HepG2 (cell line): ENCODE results near the gene TAF13. TPM values are rescaled to one million over a fixed set of nuclear protein-coding genes. Genes with fewer than 3 reads are reported as not detected.

Experiments
- BRD4 ChIP-seq: sonication (generic); formaldehyde crosslinking; IDR thresholded peaks from 2 replicates; pipeline ENCODE4 v1.4.0; 2020; ENCODE audit warnings: missing genetic modification reagents
- DRAP1 ChIP-seq: IDR thresholded peaks from 2 replicates; pipeline ENCODE4 v1.6.1; 2016; ENCODE audit warnings: missing genetic modification reagents, missing compliant biosample characterization
- FOXA3 ChIP-seq: IDR thresholded peaks from 2 replicates; pipeline ENCODE4 v1.6.1; 2016; ENCODE audit warnings: missing genetic modification reagents, missing compliant biosample characterization
- ISX ChIP-seq: sonication (generic); formaldehyde crosslinking; conservative IDR thresholded peaks from 2 replicates; pipeline ENCODE4 v1.5.0; 2020; ENCODE audit warnings: missing genetic modification reagents
- KAT7 ChIP-seq: IDR thresholded peaks from 2 replicates; pipeline ENCODE4 v1.6.1; 2018; ENCODE audit warnings: borderline replicate concordance, missing compliant biosample characterization
- POLR2G ChIP-seq: fragments of 200-400 bp; formaldehyde crosslinking; IDR thresholded peaks from 2 replicates; pipeline ENCODE4 v1.6.1; 2018; ENCODE audit warnings: mild to moderate bottlenecking, low read depth, low read length, moderate library complexity
- RBAK ChIP-seq: sonication (generic); formaldehyde crosslinking; IDR thresholded peaks from 2 replicates; pipeline ENCODE4 v1.5.1; 2020; ENCODE audit warnings: mild to moderate bottlenecking, missing genetic modification reagents
- RBM39 ChIP-seq: fragments of 200-400 bp; formaldehyde crosslinking; IDR thresholded peaks from one replicate; pipeline ENCODE4 v1.6.1; 2018; ENCODE audit warnings: antibody characterized with exemption, mild to moderate bottlenecking, low read depth, low read length; ENCODE audit not compliant: poor library complexity, severe bottlenecking
- SCMH1 ChIP-seq: sonication (generic); formaldehyde crosslinking; IDR thresholded peaks from 2 replicates; pipeline ENCODE4 v1.9.0; 2021; ENCODE audit warnings: missing genetic modification reagents, mild to moderate bottlenecking, borderline replicate concordance
- SUZ12 ChIP-seq: fragments of 150-350 bp; IDR thresholded peaks from 2 replicates; pipeline ENCODE4 v1.6.1; 2014; ENCODE audit warnings: low read depth, low read length
- TP53 ChIP-seq: sonication (generic); formaldehyde crosslinking; conservative IDR thresholded peaks from 2 replicates; pipeline ENCODE4 v1.4.0; 2020; ENCODE audit warnings: missing genetic modification reagents
- ZKSCAN5 ChIP-seq: sonication (generic); formaldehyde crosslinking; IDR thresholded peaks from 2 replicates; pipeline ENCODE4 v1.5.1; 2020; ENCODE audit warnings: mild to moderate bottlenecking, missing genetic modification reagents
- ZNF20 ChIP-seq: sonication (generic); formaldehyde crosslinking; IDR thresholded peaks from 2 replicates; pipeline ENCODE4 v1.4.0; 2020; ENCODE audit warnings: mild to moderate bottlenecking, moderate library complexity, missing genetic modification reagents
- ZNF280B ChIP-seq: sonication (generic); formaldehyde crosslinking; IDR thresholded peaks from 2 replicates; pipeline ENCODE4 v1.5.0; 2020; ENCODE audit warnings: missing genetic modification reagents, mild to moderate bottlenecking, borderline replicate concordance
- ZNF512B ChIP-seq: sonication (generic); formaldehyde crosslinking; IDR thresholded peaks from 2 replicates; pipeline ENCODE4 v1.5.1; 2020; ENCODE audit warnings: missing genetic modification reagents, mild to moderate bottlenecking, borderline replicate concordance
- ZNF547 ChIP-seq: sonication (generic); formaldehyde crosslinking; IDR thresholded peaks from 2 replicates; pipeline ENCODE4 v1.5.1; 2020; ENCODE audit warnings: mild to moderate bottlenecking, missing genetic modification reagents
- ZNF616 ChIP-seq: sonication (generic); formaldehyde crosslinking; IDR thresholded peaks from 2 replicates; pipeline ENCODE4 v1.5.0; 2020; ENCODE audit warnings: low read depth, mild to moderate bottlenecking, missing genetic modification reagents
- ZNF646 ChIP-seq: sonication (generic); formaldehyde crosslinking; IDR thresholded peaks from 2 replicates; pipeline ENCODE4 v1.9.0; 2021; ENCODE audit warnings: mild to moderate bottlenecking, missing genetic modification reagents
- polyA plus RNA-seq, 8 experiments: library from polyadenylated mRNA; depleted of rRNA in 3 of 8; stranded (reverse) in 7 of 8; unstranded in 1 of 8; fragments of >200 nt; fragmentation: Illumina TruSeq in 4 of 8; extraction: Trizol in 4 of 8; gene quantifications; 2 replicates each; pipeline versions ENCODE4 v1.2.1 to v1.2.3, GENCODE V29; 2011 to 2016; ENCODE audit warnings: low read depth in 4 of 8, missing spikeins in 1 of 8, mixed read lengths in 1 of 8; ENCODE audit not compliant: insufficient read depth in 1 of 8
- total RNA-seq, 5 experiments: library from RNA; depleted of rRNA; stranded (reverse); fragments of >200 nt; fragmentation: Illumina TruSeq; extraction: Trizol; gene quantifications; 2 replicates each; pipeline ENCODE4 v1.2.3, GENCODE V29; 2016; ENCODE audit warnings: low read depth in 1 of 5

Gene TAF13
- total and polyA plus RNA-seq, 2 of the 13 experiments (the other 11 are each of a cell fraction or from before 2014, with no cell fraction given) = 11.5 to 36.3 TPM

- no peak for TF ChIP-seq ZNF512B
- no peak for TF ChIP-seq ZKSCAN5 (CRISPR knock-in tag)
- no peak for TF ChIP-seq TP53 (CRISPR knock-in tag)
- peak; percentile 100 for TF ChIP-seq POLR2G
- TF ChIP-seq RBM39 = peak; percentile 99
- no peak for TF ChIP-seq SCMH1 (CRISPR knock-in tag)
- no peak for TF ChIP-seq RBAK (CRISPR knock-in tag)
- peak; percentile 66; the same call in 1 of the 2 replicates for TF ChIP-seq BRD4 (CRISPR knock-in tag)
- peak; percentile 72; the same call in 1 of the 2 replicates for TF ChIP-seq ZNF646
- peak; percentile 98 for TF ChIP-seq DRAP1 (CRISPR knock-in tag)
- 0 out of 2 replicates have a peak, but pooled peaks have one; percentile 44 for TF ChIP-seq KAT7 (CRISPR knock-in tag)
- TF ChIP-seq SUZ12 = peak; percentile 38
- peak; percentile 90 for TF ChIP-seq ZNF280B
- TF ChIP-seq ZNF616 (CRISPR knock-in tag) = peak; percentile 97
- peak; percentile 91 for TF ChIP-seq ZNF547
- TF ChIP-seq FOXA3 (CRISPR knock-in tag) = peak; percentile 67
- TF ChIP-seq ISX (CRISPR knock-in tag) = no peak
- peak; percentile 88; the same call in 1 of the 2 replicates for TF ChIP-seq ZNF20 (CRISPR knock-in tag)
Measured at GRCh38 chr1:109099938-109100773, 24.4 kb upstream of the TAF13 start (continued).
